BLaER1 treated with 17β-estradiol and CSF1 and Interleukin-3, amounts not matched to agents 10 nM and 100 nM (cell line): ENCODE data around the gene LRRC14B.
"Not testable (repeated sequence)": the region's sequence is repeated elsewhere in the genome, so short reads cannot be mapped to it uniquely, and the experiment has no call there.

Experiments
- H3K27ac ChIP-seq, 11 experiments: shearing (Covaris generic); formaldehyde crosslinking; 2 replicates each; pipeline ENCODE4 v1.8.1; 2022
- H3K27me3 ChIP-seq, 11 experiments: shearing (Covaris generic); formaldehyde crosslinking; 2 replicates each; pipeline ENCODE4 v1.8.1; 2022
- H3K36me3 ChIP-seq, 11 experiments: shearing (Covaris generic); formaldehyde crosslinking; 2 replicates each; pipeline ENCODE4 v1.8.1; 2022
- H3K4me1 ChIP-seq, 10 experiments: shearing (Covaris generic); formaldehyde crosslinking; 2 replicates each; pipeline ENCODE4 v1.8.1; 2022
- H3K4me2 ChIP-seq, 11 experiments: shearing (Covaris generic); formaldehyde crosslinking; 2 replicates each; pipeline ENCODE4 v1.8.1; 2022
- H3K4me3 ChIP-seq, 10 experiments: shearing (Covaris generic); formaldehyde crosslinking; 2 replicates each; pipeline ENCODE4 v1.8.1; 2022
- H3K9ac ChIP-seq, 11 experiments: shearing (Covaris generic); formaldehyde crosslinking; 2 replicates each; pipeline ENCODE4 v1.8.1; 2022
- H3K9me3 ChIP-seq, 11 experiments: shearing (Covaris generic); formaldehyde crosslinking; replicated peaks in 1 of 11; 2 replicates each; pipeline ENCODE4 v1.8.1; 2022
- H4K20me1 ChIP-seq, 11 experiments: shearing (Covaris generic); formaldehyde crosslinking; 2 replicates each; pipeline ENCODE4 v1.8.1; 2022
- Cebpa-rat ChIP-seq, 11 experiments: shearing (Covaris generic); IDR thresholded peaks; 2 replicates each; pipeline ENCODE4 v1.8.1; 2022

Gene LRRC14B

DNA sequence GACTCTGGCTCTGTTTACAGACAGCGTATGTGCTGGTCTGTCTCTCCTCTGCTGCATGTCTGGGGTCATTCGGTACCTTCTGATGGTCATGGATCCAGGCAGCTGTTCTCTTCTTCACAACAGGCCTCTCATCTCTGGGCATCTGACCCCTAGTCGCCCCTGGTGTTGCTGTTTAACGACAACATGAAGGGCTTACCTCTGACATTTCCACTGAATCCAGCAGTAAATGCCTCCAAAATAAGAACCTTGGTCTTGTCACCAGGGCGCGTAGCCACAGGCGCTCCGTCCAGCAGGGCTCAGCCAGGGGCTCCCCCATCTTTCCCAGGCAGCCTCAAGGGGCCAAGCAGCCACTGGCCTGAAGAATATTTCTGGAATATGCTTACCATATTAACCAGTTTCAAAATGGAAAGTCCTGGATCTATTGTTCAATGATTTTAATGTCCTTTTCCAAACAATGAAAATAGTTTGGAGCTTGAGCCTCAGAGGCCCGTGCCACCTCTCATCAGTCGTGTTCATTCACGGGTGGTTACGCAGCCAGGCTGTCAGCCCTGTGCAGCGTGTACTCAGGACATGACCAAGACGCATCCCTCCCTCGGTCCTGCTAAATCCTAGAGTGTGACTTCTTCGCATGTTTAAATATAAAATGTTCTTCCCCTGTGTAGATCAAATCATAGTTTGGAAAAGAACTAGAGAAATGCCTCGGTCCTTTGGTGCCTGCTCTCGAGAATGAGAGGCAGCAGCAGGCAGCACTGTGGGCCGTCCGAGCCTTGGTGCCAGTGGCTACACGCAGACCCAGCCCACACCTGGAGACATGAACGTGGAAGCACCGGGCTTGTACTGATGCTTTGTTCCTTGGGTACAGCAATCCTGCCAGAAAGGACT lies 30.1 kb upstream of the LRRC14B start:
- peaks cover 0 to 8% (median 0%) of the 10 kb centered on the region in 11 experiments; a peak in 6 of 22 replicates for H3K9me3 ChIP-seq
- H3K4me2 ChIP-seq, result peak overlapping the region in 9 of 11 experiments; percentile 50 to 94 (median 77); a peak in 17 of 22 replicates
- no peak for TF ChIP-seq Cebpa-rat (IDR thresholded peaks at IDR 0.05)
- H3K36me3 ChIP-seq, result peaks cover 0 to 73% (median 16%) of the 10 kb centered on the region in 11 experiments; a peak in 12 of 22 replicates
- H4K20me1 ChIP-seq, result peaks cover 0 to 34% (median 17%) of the 10 kb centered on the region in 11 experiments; a peak in 11 of 22 replicates
- peak overlapping the region in 4 of 11 experiments; percentile 47 to 60 (median 48); a peak in 2 of 22 replicates for H3K27ac ChIP-seq
- H3K4me3 ChIP-seq, result no peak overlapping the region
- peaks cover 35 to 79% (median 71%) of the 10 kb centered on the region in 10 experiments for H3K4me1 ChIP-seq
- peaks cover 0 to 42% (median 0%) of the 10 kb centered on the region in 11 experiments; a peak in 5 of 22 replicates for H3K27me3 ChIP-seq
- peak overlapping the region in 2 of 11 experiments; percentile 29 to 52; a peak in 2 of 22 replicates for H3K9ac ChIP-seq

DNA sequence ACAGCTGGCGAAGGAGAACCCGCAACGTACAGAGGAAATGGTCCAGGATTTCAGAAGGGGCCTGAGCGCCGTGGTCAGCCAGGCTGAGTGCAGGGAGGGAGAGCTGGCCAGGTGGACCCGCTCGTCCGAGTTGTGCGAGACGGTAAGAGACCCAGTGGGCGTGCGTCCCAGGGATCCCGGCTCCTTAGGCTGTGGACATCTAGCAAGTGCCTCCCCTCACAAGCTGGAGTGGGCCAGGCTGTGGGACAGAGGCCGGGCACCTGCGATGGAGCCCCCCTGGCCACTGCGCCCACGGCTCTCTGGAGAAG lies 29.5 kb upstream of the LRRC14B start:
- Histone ChIP-seq H3K27me3 (peaks cover 0 to 36% (median 0%) of the 10 kb centered on the region in 11 experiments; a peak in 5 of 22 replicates), H3K4me3 (no peak overlapping the region), H4K20me1 (peaks cover 0 to 28% (median 12%) of the 10 kb centered on the region in 11 experiments; a peak in 11 of 22 replicates), H3K9me3 (peaks cover 0 to 8% (median 0%) of the 10 kb centered on the region in 11 experiments; a peak in 6 of 22 replicates), H3K4me2 (peak overlapping the region in 9 of 11 experiments; percentile 50 to 94 (median 77); a peak in 18 of 22 replicates), H3K9ac (peak overlapping the region in 4 of 11 experiments; percentile 20 to 54 (median 40); a peak in 4 of 22 replicates), H3K36me3 (peaks cover 0 to 67% (median 11%) of the 10 kb centered on the region in 11 experiments; a peak in 11 of 22 replicates), H3K27ac (peak overlapping the region in 8 of 11 experiments; percentile 19 to 60 (median 47); a peak in 11 of 22 replicates), H3K4me1 (peaks cover 35 to 73% (median 65%) of the 10 kb centered on the region in 10 experiments)
- no peak for TF ChIP-seq Cebpa-rat (IDR thresholded peaks at IDR 0.05)

DNA sequence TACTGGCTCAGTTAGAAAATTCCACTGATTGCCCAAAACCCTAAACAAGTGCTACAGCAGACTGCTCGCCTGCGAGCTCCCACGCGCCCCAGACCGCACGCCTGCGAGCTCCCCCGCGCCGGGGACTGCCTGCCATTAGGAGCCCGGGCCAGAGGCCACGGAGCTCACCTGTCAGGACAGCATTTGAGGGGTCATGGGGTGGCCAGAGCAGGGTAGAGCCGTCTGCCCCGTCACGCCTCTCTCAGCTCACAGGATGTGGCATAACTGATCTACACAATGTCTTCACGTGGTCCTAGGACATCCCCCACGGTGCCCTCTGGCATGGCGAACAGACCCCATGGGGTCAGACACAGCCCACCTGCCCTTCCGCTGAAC lies 29.1 kb upstream of the LRRC14B start:
- H4K20me1 ChIP-seq, result peaks cover 0 to 25% (median 11%) of the 10 kb centered on the region in 11 experiments; a peak in 10 of 22 replicates
- H3K9me3 ChIP-seq, result peaks cover 0 to 8% (median 0%) of the 10 kb centered on the region in 11 experiments; a peak in 6 of 22 replicates
- peaks cover 0 to 63% (median 11%) of the 10 kb centered on the region in 11 experiments; a peak in 10 of 22 replicates for H3K36me3 ChIP-seq
- H3K4me3 ChIP-seq, result no peak overlapping the region
- H3K27me3 ChIP-seq, result peaks cover 0 to 32% (median 0%) of the 10 kb centered on the region in 11 experiments; a peak in 5 of 22 replicates
- no peak for TF ChIP-seq Cebpa-rat (IDR thresholded peaks at IDR 0.05)
- peak overlapping the region in 8 of 11 experiments; percentile 19 to 60 (median 47); a peak in 15 of 22 replicates for H3K27ac ChIP-seq
- peaks cover 35 to 72% (median 64%) of the 10 kb centered on the region in 10 experiments for H3K4me1 ChIP-seq
- peak overlapping the region in 7 of 11 experiments; percentile 12 to 54 (median 42); a peak in 11 of 22 replicates for H3K9ac ChIP-seq
- peak overlapping the region; percentile 4 to 94 (median 72); a peak in 20 of 22 replicates for H3K4me2 ChIP-seq

DNA sequence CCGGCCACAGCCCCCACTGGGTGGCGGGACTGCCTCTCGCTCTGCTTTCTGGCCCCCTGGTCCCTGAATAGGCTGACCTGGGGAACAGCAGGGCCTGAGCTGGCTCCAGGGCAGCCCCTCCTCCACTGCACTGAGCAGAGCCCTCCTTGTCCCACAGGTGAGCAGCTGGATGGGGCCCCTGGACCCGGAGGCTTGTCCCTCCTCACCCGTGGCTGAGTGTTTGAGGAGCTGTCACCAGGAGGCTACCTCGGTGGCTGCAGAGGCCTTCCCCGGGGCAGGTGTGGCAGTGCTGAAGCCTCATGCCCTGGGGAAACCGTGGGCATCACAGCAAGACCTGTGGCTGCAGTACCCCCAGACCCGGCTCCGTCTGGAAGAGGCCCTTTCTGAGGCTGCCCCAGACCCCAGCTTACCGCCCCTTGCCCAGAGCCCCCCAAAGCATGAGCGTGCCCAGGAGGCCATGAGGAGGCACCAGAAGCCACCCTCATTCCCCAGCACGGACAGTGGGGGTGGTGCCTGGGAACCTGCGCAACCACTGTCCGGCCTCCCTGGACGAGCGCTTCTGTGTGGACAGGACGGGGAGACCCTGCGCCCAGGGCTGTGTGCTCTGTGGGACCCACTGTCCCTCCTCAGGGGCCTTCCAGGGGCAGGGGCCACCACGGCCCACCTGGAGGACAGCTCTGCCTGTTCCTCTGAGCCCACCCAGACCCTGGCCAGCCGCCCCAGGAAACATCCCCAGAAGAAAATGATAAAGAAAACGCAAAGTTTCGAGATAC lies 28.5 kb upstream of the LRRC14B start:
- peaks cover 0 to 8% (median 0%) of the 10 kb centered on the region in 11 experiments; a peak in 6 of 22 replicates for H3K9me3 ChIP-seq
- H3K4me1 ChIP-seq, result peaks cover 35 to 72% (median 64%) of the 10 kb centered on the region in 10 experiments
- H3K4me3 ChIP-seq, result no peak overlapping the region
- no peak for TF ChIP-seq Cebpa-rat (IDR thresholded peaks at IDR 0.05)
- H3K9ac ChIP-seq, result peak overlapping the region in 6 of 11 experiments; percentile 12 to 54 (median 44); a peak in 11 of 22 replicates
- peaks cover 0 to 57% (median 11%) of the 10 kb centered on the region in 11 experiments; a peak in 10 of 22 replicates for H3K36me3 ChIP-seq
- peaks cover 0 to 26% (median 0%) of the 10 kb centered on the region in 11 experiments; a peak in 5 of 22 replicates for H3K27me3 ChIP-seq
- H3K4me2 ChIP-seq, result peak overlapping the region; percentile 4 to 94 (median 72); a peak in 20 of 22 replicates
- peak overlapping the region in 8 of 11 experiments; percentile 19 to 60 (median 47); a peak in 13 of 22 replicates for H3K27ac ChIP-seq
- H4K20me1 ChIP-seq, result peaks cover 0 to 21% (median 11%) of the 10 kb centered on the region in 11 experiments; a peak in 10 of 22 replicates

DNA sequence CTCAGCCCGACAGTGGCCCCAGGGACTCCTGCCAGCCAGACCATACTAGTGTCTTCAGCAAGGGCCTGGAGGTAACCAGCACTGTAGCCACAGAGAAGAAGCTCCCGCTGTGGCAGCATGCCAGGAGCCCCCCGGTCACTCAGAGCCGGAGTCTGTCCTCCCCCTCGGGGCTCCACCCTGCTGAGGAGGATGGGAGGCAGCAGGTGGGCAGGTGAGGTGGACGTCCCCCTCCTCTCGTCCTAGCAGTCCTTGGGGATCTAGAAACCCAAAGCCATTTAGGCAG lies 28.0 kb upstream of the LRRC14B start:
- peaks cover 0 to 52% (median 9%) of the 10 kb centered on the region in 11 experiments; a peak in 10 of 22 replicates for H3K36me3 ChIP-seq

DNA sequence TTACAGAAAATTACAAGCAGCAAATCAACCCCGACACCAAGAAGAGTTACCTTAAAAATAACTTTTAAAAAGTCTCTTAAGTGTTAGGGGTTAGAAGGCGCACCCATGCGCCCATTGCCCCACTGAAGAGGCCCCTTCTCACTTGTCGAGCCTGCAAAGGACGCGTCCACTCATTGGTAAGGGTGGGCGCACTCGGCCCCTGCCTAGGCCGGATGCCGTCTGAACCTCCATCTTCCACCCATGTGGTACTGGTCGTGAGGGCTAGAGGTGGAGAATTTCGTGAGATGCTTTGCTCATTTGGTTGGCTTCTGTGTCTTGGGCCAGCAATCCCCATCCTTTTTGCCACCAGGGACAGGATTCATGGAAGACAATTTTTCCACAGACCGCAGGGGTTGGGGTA lies 27.5 kb upstream of the LRRC14B start:
- Histone ChIP-seq H4K20me1 (peaks cover 0 to 21% (median 11%) of the 10 kb centered on the region in 11 experiments; a peak in 10 of 22 replicates), H3K27ac (no peak overlapping the region), H3K4me1 (peaks cover 37 to 72% (median 64%) of the 10 kb centered on the region in 10 experiments), H3K9me3 (peaks cover 0 to 8% (median 0%) of the 10 kb centered on the region in 11 experiments; a peak in 6 of 22 replicates), H3K27me3 (peaks cover 0 to 23% (median 0%) of the 10 kb centered on the region in 11 experiments; a peak in 4 of 22 replicates), H3K36me3 (peaks cover 0 to 48% (median 9%) of the 10 kb centered on the region in 11 experiments; a peak in 10 of 22 replicates), H3K4me2 (no peak overlapping the region; a peak in 1 of 22 replicates), H3K9ac (no peak overlapping the region), H3K4me3 (no peak overlapping the region)
- no peak for TF ChIP-seq Cebpa-rat (IDR thresholded peaks at IDR 0.05)

More for the DNA sequence above, 28.0 kb upstream of the LRRC14B start:
- Histone ChIP-seq H4K20me1 (peaks cover 0 to 21% (median 11%) of the 10 kb centered on the region in 11 experiments; a peak in 10 of 22 replicates), H3K27ac (peak overlapping the region in 4 of 11 experiments; percentile 18 to 60 (median 46); a peak in 4 of 22 replicates), H3K27me3 (peaks cover 0 to 23% (median 0%) of the 10 kb centered on the region in 11 experiments; a peak in 4 of 22 replicates), H3K4me2 (peak overlapping the region in 9 of 11 experiments; percentile 50 to 94 (median 77); a peak in 12 of 22 replicates), H3K9me3 (peaks cover 0 to 8% (median 0%) of the 10 kb centered on the region in 11 experiments; a peak in 6 of 22 replicates), H3K9ac (peak overlapping the region in 1 of 11 experiments; percentile 2; a peak in 1 of 22 replicates), H3K4me3 (no peak overlapping the region), H3K4me1 (peaks cover 37 to 72% (median 64%) of the 10 kb centered on the region in 10 experiments)
- no peak for TF ChIP-seq Cebpa-rat (IDR thresholded peaks at IDR 0.05)

DNA sequence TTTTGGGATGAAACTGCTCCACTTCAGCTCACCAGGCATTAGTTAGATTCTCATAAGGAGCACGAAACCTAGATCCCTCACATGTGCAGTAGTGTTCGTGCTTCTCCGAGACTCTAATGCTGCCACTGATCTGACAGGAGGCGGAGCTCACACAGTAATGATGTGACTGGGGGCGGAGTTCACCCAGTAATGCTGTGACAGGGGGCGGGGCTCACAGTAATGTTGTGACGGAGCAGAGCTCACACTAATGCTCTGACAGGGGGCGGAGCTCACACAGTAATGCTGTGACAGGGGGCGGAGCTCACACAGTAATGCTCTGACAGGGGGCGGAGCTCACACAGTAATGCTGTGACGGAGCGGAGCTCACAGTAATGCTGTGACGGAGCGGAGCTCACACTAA lies 27.1 kb upstream of the LRRC14B start:
- H4K20me1 ChIP-seq, result peaks cover 0 to 17% (median 7%) of the 10 kb centered on the region in 11 experiments; a peak in 9 of 22 replicates
- H3K27me3 ChIP-seq, result peaks cover 0 to 23% (median 0%) of the 10 kb centered on the region in 11 experiments; a peak in 4 of 22 replicates
- no peak overlapping the region for H3K27ac ChIP-seq
- H3K4me2 ChIP-seq, result no peak overlapping the region
- no peak for TF ChIP-seq Cebpa-rat (IDR thresholded peaks at IDR 0.05)
- peaks cover 37 to 72% (median 64%) of the 10 kb centered on the region in 10 experiments for H3K4me1 ChIP-seq
- H3K9me3 ChIP-seq, result peaks cover 0 to 8% (median 0%) of the 10 kb centered on the region in 11 experiments; a peak in 6 of 22 replicates
- peaks cover 0 to 48% (median 9%) of the 10 kb centered on the region in 11 experiments; a peak in 10 of 22 replicates for H3K36me3 ChIP-seq
- H3K9ac ChIP-seq, result no peak overlapping the region
- no peak overlapping the region for H3K4me3 ChIP-seq

DNA sequence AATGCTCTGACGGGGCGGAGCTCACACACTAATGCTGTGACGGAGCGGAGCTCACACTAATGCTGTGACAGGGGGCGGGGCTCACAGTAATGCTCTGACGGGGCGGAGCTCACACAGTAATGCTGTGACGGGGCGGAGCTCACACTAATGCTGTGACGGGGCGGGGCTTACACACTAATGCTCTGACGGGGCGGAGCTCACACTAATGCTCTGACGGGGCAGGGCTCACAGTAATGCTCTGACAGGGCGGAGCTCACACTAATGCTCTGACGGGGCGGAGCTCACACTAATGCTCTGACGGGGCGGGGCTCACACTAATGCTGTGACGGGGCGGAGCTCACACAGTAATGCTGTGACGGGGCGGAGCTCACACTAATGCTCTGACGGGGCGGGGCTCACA lies 26.5 kb upstream of the LRRC14B start:
- Histone ChIP-seq H3K27me3 (peaks cover 0 to 23% (median 0%) of the 10 kb centered on the region in 11 experiments; a peak in 4 of 22 replicates), H3K4me1 (peaks cover 37 to 72% (median 64%) of the 10 kb centered on the region in 10 experiments), H4K20me1 (peaks cover 0 to 13% (median 1%) of the 10 kb centered on the region in 11 experiments; a peak in 6 of 22 replicates), H3K36me3 (peaks cover 0 to 48% (median 9%) of the 10 kb centered on the region in 11 experiments; a peak in 10 of 22 replicates)
- not testable (repeated sequence) for H3K9me3 ChIP-seq, H3K9ac ChIP-seq, H3K4me3 ChIP-seq, H3K27ac ChIP-seq, H3K4me2 ChIP-seq
